CD8-positive, alpha-beta memory T cell (primary cell): ENCODE results near the gene SCAMP1. TPM values are rescaled to one million over a fixed set of nuclear protein-coding genes. Genes with fewer than 3 reads are reported as not detected.

ENCODE experiments used
- CTCF ChIA-PET: fragments of 350-600 bp; sonication (Branson Sonifier 250); formaldehyde crosslinking; loops from one replicate; lab custom pipeline; 2021; ENCODE audit warnings: antibody characterized with exemption; lab: Charles Lee
- POLR2A ChIA-PET: fragments of 350-600 bp; sonication (Branson Sonifier 250); formaldehyde crosslinking; loops from one replicate; lab custom pipeline; 2021; ENCODE audit warnings: antibody characterized with exemption; lab: Charles Lee
- DNase-seq, 5 donors: peaks; one replicate each; pipeline versions ENCODE4 v3.0.0 to v3.0.0-alpha.2; 2020 to 2022; ENCODE audit warnings: mixed read lengths in 1 of 5
- H3K27ac ChIP-seq: one replicate; pipeline ENCODE4 v1.7.0; 2013; ENCODE audit warnings: low read depth, mild to moderate bottlenecking, low read length, moderate library complexity
- H3K27me3 ChIP-seq: 2 replicates; pipeline ENCODE4 v1.7.0; 2013; ENCODE audit warnings: low read length, mild to moderate bottlenecking; ENCODE audit not compliant: insufficient read depth, poor library complexity, severe bottlenecking
- H3K36me3 ChIP-seq: 2 replicates; pipeline ENCODE4 v1.7.0; 2013; ENCODE audit warnings: mild to moderate bottlenecking, low read length, moderate library complexity; ENCODE audit not compliant: insufficient read depth
- H3K4me1 ChIP-seq: 2 replicates; pipeline ENCODE4 v1.7.0; 2013; ENCODE audit warnings: mild to moderate bottlenecking, low read length, moderate library complexity; ENCODE audit not compliant: insufficient read depth
- H3K4me3 ChIP-seq: 2 replicates; pipeline ENCODE4 v1.7.0; 2013; ENCODE audit warnings: mild to moderate bottlenecking, low read length
- H3K9me3 ChIP-seq: 2 replicates; pipeline ENCODE4 v1.7.0; 2013; ENCODE audit warnings: mild to moderate bottlenecking, low read length
- H3K27ac Mint-ChIP-seq, 8 donors: one replicate each; pipeline ENCODE4 v1.8.0; 2020 to 2021; ENCODE audit warnings: mixed read lengths in 8 of 8, mild to moderate bottlenecking in 6 of 8, inconsistent platforms in 3 of 8, moderate library complexity in 3 of 8
- H3K27me3 Mint-ChIP-seq, 2 donors: one replicate each; pipeline ENCODE4 v1.8.0; 2020 to 2021; ENCODE audit warnings: mixed read lengths in 2 of 2, mild to moderate bottlenecking in 1 of 2, moderate library complexity in 1 of 2
- H3K36me3 Mint-ChIP-seq, 3 donors: one replicate each; pipeline ENCODE4 v1.8.0; 2020 to 2021; ENCODE audit warnings: mixed read lengths in 3 of 3, inconsistent platforms in 1 of 3, mild to moderate bottlenecking in 1 of 3
- H3K4me1 Mint-ChIP-seq, 3 donors: one replicate each; pipeline ENCODE4 v1.8.0; 2020 to 2021; ENCODE audit warnings: mixed read lengths in 3 of 3, inconsistent platforms in 1 of 3, mild to moderate bottlenecking in 1 of 3
- H3K4me3 Mint-ChIP-seq, 7 donors: one replicate each; pipeline ENCODE4 v1.8.0; 2020 to 2021; ENCODE audit warnings: mixed read lengths in 7 of 7, mild to moderate bottlenecking in 6 of 7, moderate library complexity in 4 of 7, inconsistent platforms in 2 of 7
- H3K9me3 Mint-ChIP-seq, 5 donors: one replicate each; pipeline ENCODE4 v1.8.0; 2020 to 2022; ENCODE audit warnings: mixed read lengths in 5 of 5, mild to moderate bottlenecking in 3 of 5, moderate library complexity in 2 of 5, inconsistent platforms in 1 of 5
- polyA plus RNA-seq: library from polyadenylated mRNA; unstranded; fragments of 300-500 nt; fragmentation: Illumina TruSeq; gene quantifications from one replicate; pipeline ENCODE4 v1.2.3, GENCODE V29; 2021
- total RNA-seq, 2 experiments: library from RNA; stranded (reverse); gene quantifications; one replicate each; pipeline ENCODE4 v1.2.3, GENCODE V29; 2021

Gene SCAMP1
- total and polyA plus RNA-seq, 3 experiments from 2014 or later: 15.2 to 36.2 (median 17.3) TPM

DNA sequence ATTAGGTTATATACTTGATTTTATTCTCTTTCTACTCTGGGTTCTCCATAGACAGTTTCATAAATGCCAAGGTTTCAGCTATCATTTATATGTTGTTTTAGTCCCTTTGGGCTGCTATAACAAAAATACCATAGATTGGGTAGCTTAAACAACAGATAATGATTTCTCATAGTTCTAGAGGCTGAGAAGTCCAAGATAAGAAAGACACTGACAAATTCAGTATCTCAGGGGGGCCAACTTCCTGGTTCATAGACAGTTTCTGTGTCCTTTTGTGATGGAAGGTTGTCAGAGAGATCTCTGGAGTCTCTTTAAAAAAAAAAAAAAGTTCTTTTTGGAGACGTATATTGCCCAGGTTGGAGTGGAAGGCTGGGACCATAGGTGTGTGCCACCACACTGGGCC lies 113.3 kb downstream of the SCAMP1 start:
- peaks cover 0 to 29% (median 5%) of the 10 kb centered on the region in 3 donors for H3K36me3 Mint-ChIP-seq

DNA sequence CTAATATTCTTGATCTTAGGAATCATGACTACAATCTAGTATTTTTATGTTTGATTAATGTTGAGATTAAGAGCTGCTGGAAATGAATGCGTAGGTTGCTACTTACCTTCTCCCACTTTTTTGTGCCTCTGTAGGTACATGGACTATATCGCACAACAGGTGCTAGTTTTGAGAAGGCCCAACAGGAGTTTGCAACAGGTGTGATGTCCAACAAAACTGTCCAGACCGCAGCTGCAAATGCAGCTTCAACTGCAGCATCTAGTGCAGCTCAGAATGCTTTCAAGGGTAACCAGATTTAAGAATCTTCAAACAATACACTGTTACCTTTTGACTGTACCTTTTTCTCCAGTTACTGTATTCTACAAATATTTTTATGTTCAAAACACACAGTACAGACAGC lies 115.0 kb downstream of the SCAMP1 start:
- POLR2A ChIA-PET: no interaction called here
- no peak overlapping the region for H3K27ac ChIP-seq
- DNase-seq: no peak
- H3K27ac Mint-ChIP-seq: no peak overlapping the region
- no peaks in the 10 kb centered on the region for H3K9me3 ChIP-seq
- H3K27me3 Mint-ChIP-seq: no peaks in the 10 kb centered on the region
- no peaks in the 10 kb centered on the region for H3K9me3 Mint-ChIP-seq
- H3K4me3 Mint-ChIP-seq: no peak overlapping the region
- H3K4me1 ChIP-seq: no peaks in the 10 kb centered on the region
- no peaks in the 10 kb centered on the region for H3K36me3 ChIP-seq
- CTCF ChIA-PET: no interaction called here
- H3K4me3 ChIP-seq: no peak overlapping the region
- H3K27me3 ChIP-seq: no peaks in the 10 kb centered on the region
- peaks cover 0 to 25% (median 5%) of the 10 kb centered on the region in 3 donors for H3K36me3 Mint-ChIP-seq
- peaks cover 0 to 2% (median 0%) of the 10 kb centered on the region in 3 donors for H3K4me1 Mint-ChIP-seq

More for the DNA sequence above, 113.3 kb downstream of the SCAMP1 start:
- DNase-seq: no peak
- no peaks in the 10 kb centered on the region for H3K4me1 ChIP-seq
- no peaks in the 10 kb centered on the region for H3K36me3 ChIP-seq
- Mint-ChIP-seq H3K4me3 (no peak overlapping the region), H3K27me3 (no peaks in the 10 kb centered on the region), H3K4me1 (peaks cover 0 to 2% (median 0%) of the 10 kb centered on the region in 3 donors), H3K9me3 (no peaks in the 10 kb centered on the region), H3K27ac (no peak overlapping the region)
- no peaks in the 10 kb centered on the region for H3K9me3 ChIP-seq
- no peak overlapping the region for H3K27ac ChIP-seq
- no peak overlapping the region for H3K4me3 ChIP-seq
- H3K27me3 ChIP-seq: no peaks in the 10 kb centered on the region
- POLR2A ChIA-PET: no interaction called here
- CTCF ChIA-PET: no interaction called here

DNA sequence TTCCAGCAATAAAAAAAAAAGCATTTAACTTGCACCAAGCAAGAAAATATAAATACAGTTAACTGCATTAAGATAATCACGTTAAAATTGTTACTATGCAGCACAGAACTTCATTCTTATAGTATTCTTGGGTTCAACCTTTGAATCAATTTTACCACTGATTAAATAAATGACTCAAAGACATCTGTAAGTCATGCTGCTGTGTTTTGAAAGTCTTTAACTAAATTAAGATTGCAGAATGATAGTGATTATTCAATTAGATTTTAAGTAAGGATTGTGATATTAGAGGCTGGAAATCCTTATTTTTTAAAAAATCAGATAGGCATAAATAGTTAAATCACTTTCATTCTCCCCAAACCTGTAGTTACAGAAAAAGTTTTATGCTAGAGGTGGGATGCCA lies 116.4 kb downstream of the SCAMP1 start:
- Mint-ChIP-seq H3K27ac (no peak overlapping the region), H3K4me3 (no peak overlapping the region), H3K4me1 (peaks cover 0 to 2% (median under 1%) of the 10 kb centered on the region in 3 donors), H3K9me3 (no peaks in the 10 kb centered on the region), H3K36me3 (peaks cover 0 to 25% (median 5%) of the 10 kb centered on the region in 3 donors), H3K27me3 (no peaks in the 10 kb centered on the region)
- H3K27me3 ChIP-seq: no peaks in the 10 kb centered on the region
- no peaks in the 10 kb centered on the region for H3K36me3 ChIP-seq
- H3K4me3 ChIP-seq: no peak overlapping the region
- H3K9me3 ChIP-seq: no peaks in the 10 kb centered on the region
- H3K27ac ChIP-seq: no peak overlapping the region
- no peaks in the 10 kb centered on the region for H3K4me1 ChIP-seq
- no peak for DNase-seq
- ChIA-PET POLR2A (interaction anchor here (0.7 kb wide), 1 partner anchor 14 kb away, joined by 3 read pairs; no protein-coding TSS in a partner anchor), CTCF (no interaction called here)

DNA sequence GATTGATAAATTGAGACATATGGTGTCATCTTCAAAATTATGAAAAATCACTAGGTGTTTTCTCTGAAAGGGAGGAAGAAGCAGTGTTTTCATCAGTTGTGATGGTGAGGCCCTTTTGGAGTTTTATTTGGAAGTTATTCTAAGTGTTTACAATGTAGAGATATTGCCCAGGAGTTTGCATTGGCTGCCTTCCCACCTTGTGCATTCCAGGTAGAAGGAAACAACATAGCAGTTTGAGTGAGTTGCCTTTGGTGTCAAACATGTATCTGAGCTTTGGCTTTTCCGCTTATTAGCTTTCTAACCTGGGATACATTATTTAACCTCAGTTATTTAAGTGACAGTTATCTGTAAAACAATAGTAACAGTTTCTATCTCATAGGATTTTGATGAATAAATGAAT lies 122.5 kb downstream of the SCAMP1 start:
- Mint-ChIP-seq H3K27me3 (no peaks in the 10 kb centered on the region), H3K9me3 (no peaks in the 10 kb centered on the region), H3K36me3 (peaks cover 0 to 26% (median 14%) of the 10 kb centered on the region in 3 donors), H3K4me1 (peaks cover 15 to 20% (median 15%) of the 10 kb centered on the region in 3 donors), H3K27ac (no peak overlapping the region), H3K4me3 (no peak overlapping the region)
- Histone ChIP-seq H3K4me1 (peaks cover 7% of the 10 kb centered on the region), H3K27ac (no peak overlapping the region), H3K36me3 (no peaks in the 10 kb centered on the region), H3K4me3 (no peak overlapping the region), H3K9me3 (no peaks in the 10 kb centered on the region), H3K27me3 (no peaks in the 10 kb centered on the region)
- ChIA-PET POLR2A (no interaction called here), CTCF (no interaction called here)
- no peak for DNase-seq

DNA sequence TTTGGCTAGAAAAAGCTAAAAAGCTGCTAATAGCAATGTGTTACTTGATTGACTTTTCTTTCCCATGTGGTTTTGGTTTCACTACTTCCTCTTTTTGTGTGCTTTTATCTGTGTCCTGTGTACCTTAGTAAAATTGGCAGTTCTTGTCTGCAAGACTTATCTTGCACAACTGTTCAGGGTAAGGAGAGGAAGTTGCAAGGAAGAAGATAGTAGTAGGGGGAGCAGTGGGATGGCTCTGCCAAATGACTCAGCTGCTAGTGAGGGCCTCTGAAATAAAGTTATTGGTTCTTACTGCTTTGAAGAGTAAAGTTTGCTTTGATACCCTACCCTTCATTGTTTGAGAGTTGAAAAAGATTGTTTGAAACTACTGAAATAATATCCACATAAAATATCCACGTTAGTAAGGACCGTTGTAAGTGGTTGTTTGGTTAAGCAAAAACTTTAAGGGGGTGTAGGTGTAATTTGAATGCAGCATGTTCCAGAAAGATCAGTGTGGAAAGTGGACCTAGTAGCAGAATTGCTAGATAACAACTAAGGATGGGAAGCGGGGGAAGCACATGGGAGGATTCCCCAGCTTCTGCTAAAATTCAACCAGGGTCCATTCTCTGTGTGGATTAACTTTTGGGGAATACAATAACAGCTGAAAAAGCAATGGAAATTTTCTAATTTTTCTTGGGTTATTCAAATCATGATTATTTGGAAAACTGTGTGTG lies 123.5 kb downstream of the SCAMP1 start:
- ChIA-PET POLR2A (no interaction called here), CTCF (no interaction called here)
- Histone ChIP-seq H3K4me1 (peaks cover 7% of the 10 kb centered on the region), H3K36me3 (no peaks in the 10 kb centered on the region), H3K4me3 (no peak overlapping the region), H3K27me3 (no peaks in the 10 kb centered on the region), H3K27ac (no peak overlapping the region), H3K9me3 (no peaks in the 10 kb centered on the region)
- Mint-ChIP-seq H3K4me3 (no peak overlapping the region), H3K4me1 (peaks cover 15 to 20% (median 15%) of the 10 kb centered on the region in 3 donors), H3K27me3 (no peaks in the 10 kb centered on the region), H3K27ac (peak overlapping the region in 2 of 8 donors; percentile 37 to 64), H3K36me3 (peaks cover 0 to 35% (median 14%) of the 10 kb centered on the region in 3 donors), H3K9me3 (no peaks in the 10 kb centered on the region)
- DNase-seq: no peak

DNA sequence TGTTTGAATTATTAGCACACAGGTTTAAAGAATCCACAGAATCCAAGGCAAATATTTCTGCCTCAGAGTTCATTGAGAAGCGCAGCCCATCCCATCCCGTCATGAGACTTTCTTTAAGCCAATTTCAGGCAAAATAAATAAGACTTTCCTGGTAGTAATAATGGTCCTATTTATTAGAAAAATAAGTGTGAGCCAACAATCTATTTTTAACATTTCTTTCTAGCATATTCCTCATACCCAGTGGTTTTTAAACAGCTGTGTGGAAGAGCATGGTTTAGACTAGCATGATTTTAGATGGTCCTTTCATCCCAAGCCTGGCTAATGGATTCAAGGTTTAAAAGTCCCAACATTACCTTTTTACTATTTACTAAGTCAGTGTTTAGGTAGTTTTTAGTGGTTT lies 125.8 kb downstream of the SCAMP1 start:
- Histone ChIP-seq H3K27ac (no peak overlapping the region), H3K4me3 (no peak overlapping the region), H3K4me1 (peaks cover 7% of the 10 kb centered on the region), H3K36me3 (no peaks in the 10 kb centered on the region), H3K9me3 (no peaks in the 10 kb centered on the region), H3K27me3 (no peaks in the 10 kb centered on the region)
- peak overlapping the region in 1 of 8 donors; percentile 47 for H3K27ac Mint-ChIP-seq
- peaks cover 0 to 41% (median 17%) of the 10 kb centered on the region in 3 donors for H3K36me3 Mint-ChIP-seq
- peaks cover 15 to 20% (median 15%) of the 10 kb centered on the region in 3 donors for H3K4me1 Mint-ChIP-seq
- ChIA-PET CTCF (no interaction called here), POLR2A (no interaction called here)
- no peaks in the 10 kb centered on the region for H3K27me3 Mint-ChIP-seq
- DNase-seq: no peak
- H3K9me3 Mint-ChIP-seq: no peaks in the 10 kb centered on the region
- no peak overlapping the region for H3K4me3 Mint-ChIP-seq

DNA sequence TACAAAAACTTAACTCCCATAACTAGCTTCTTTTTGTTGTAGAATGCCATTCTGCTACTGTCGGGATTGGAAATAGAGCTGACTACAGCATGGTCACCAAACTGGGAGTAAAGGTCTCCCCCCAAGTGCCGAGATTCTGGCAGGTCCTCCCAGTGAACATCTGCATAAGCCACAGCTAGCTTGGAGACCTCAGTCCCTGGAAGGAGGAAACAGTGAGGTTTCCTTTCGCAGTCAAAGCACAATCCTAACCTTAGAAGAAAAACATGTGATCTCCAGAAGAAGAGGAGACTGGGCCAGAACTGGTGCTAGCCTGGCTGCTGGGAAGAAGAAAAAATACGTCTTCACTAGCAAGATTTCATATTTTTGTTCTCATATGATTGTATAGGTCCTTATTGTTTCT lies 127.4 kb downstream of the SCAMP1 start:
- no peak for DNase-seq
- Mint-ChIP-seq H3K36me3 (peaks cover 0 to 37% (median 12%) of the 10 kb centered on the region in 3 donors), H3K9me3 (no peaks in the 10 kb centered on the region), H3K4me3 (no peak overlapping the region), H3K27ac (peak overlapping the region in 1 of 8 donors; percentile 39), H3K4me1 (peaks cover 12 to 13% (median 12%) of the 10 kb centered on the region in 3 donors), H3K27me3 (no peaks in the 10 kb centered on the region)
- ChIA-PET CTCF (no interaction called here), POLR2A (no interaction called here)
- Histone ChIP-seq H3K9me3 (no peaks in the 10 kb centered on the region), H3K27me3 (no peaks in the 10 kb centered on the region), H3K27ac (no peak overlapping the region), H3K36me3 (no peaks in the 10 kb centered on the region), H3K4me1 (peaks cover 7% of the 10 kb centered on the region), H3K4me3 (no peak overlapping the region)

DNA sequence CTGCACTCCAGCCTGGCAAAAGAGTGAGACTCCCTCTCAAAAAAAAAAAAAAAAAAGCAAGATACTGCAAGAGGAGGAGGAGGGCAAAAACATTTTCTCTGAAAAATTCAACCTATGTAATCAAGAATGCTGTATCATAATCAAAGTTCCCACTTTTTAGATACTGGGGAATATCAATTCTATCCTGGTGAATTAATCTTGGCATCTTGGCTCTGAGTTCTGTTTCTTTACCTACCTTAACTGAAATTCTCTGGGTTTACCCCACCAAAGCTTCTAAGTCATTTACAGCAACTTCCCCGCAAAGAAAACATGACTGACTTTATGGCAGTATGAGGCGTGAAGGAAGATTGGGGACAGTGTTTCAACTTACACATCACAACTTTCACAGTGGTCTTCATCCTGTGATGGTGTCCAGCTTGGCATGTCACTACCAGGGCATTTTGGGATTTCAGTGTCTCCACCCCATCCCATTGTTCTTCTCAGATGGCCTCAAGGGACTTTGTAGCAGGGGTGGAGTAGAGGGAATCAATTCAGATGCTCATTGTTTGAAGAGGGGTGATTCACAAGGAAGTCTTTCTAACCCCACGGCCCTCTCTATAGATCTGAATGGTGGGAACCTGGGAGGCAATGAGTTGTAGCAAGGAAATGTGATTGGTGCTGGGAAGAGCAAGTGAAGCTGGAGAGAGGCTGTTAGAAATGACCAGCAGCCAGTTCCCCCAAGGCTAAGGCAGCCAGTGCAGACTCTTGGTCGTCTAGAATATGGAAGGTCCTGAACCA lies 130.5 kb downstream of the SCAMP1 start:
- Mint-ChIP-seq H3K27me3 (no peaks in the 10 kb centered on the region), H3K36me3 (peaks cover 0 to 29% (median 7%) of the 10 kb centered on the region in 3 donors), H3K4me3 (no peak overlapping the region), H3K9me3 (no peaks in the 10 kb centered on the region), H3K4me1 (no peaks in the 10 kb centered on the region), H3K27ac (no peak overlapping the region)
- no peak overlapping the region for H3K27ac ChIP-seq
- CTCF ChIA-PET: no interaction called here
- H3K4me1 ChIP-seq: no peaks in the 10 kb centered on the region
- H3K4me3 ChIP-seq: no peak overlapping the region
- no peak for DNase-seq
- H3K36me3 ChIP-seq: no peaks in the 10 kb centered on the region
- no peaks in the 10 kb centered on the region for H3K27me3 ChIP-seq
- POLR2A ChIA-PET: no interaction called here
- H3K9me3 ChIP-seq: no peaks in the 10 kb centered on the region
